ENCODE data around the gene AGBL2. TPM values are rescaled to one million over a fixed set of nuclear protein-coding genes. Genes with fewer than 3 reads are reported as not detected.
"Not testable (repeated sequence)": the region's sequence is repeated elsewhere in the genome, so short reads cannot be mapped to it uniquely, and the experiment has no call there.

Gene AGBL2
- total RNA-seq, 4 donors from 2014 or later = 0.44 to 5.9 (median 4.2) TPM; not detected in 1

- TF ChIP-seq EP300 (IDR thresholded peaks at IDR 0.05) (no peak), POLR2A (IDR thresholded peaks at IDR 0.05) (no peak), CTCF (IDR thresholded peaks at IDR 0.05) (no peak)
- H3K27ac ChIP-seq = no peak overlapping the region
- peaks cover 0 to 2% (median 0%) of the 10 kb centered on the region in 3 donors for H3K36me3 ChIP-seq
- no peak for DNase-seq (ENCODE audit: low spot score in 2 of 2)
- H3K27me3 ChIP-seq = no peaks in the 10 kb centered on the region
- no peak overlapping the region for H3K4me3 ChIP-seq
- H3K9me3 ChIP-seq = no peaks in the 10 kb centered on the region
- 80 to 84% methylated on average over 5 of the region's 5 CpGs for WGBS, 2 donors
- peaks cover 0 to 18% (median 0%) of the 10 kb centered on the region in 4 donors for H3K4me1 ChIP-seq
Measured at GRCh38 chr11:47711816-47712215, 3.4 kb downstream of the AGBL2 start.

GRCh38 chr11:47711225-47711624, 3.9 kb downstream of the AGBL2 start:
- Histone ChIP-seq H3K4me3 (no peak overlapping the region), H3K27me3 (no peaks in the 10 kb centered on the region), H3K36me3 (no peaks in the 10 kb centered on the region), H3K4me1 (peaks cover 0 to 18% (median 0%) of the 10 kb centered on the region in 4 donors), H3K9me3 (no peaks in the 10 kb centered on the region), H3K27ac (no peak overlapping the region)
- 80 to 83% methylated on average over 5 of the region's 5 CpGs for WGBS, 2 donors
- no peak for TF ChIP-seq EP300 (IDR thresholded peaks at IDR 0.05)
- no peak for TF ChIP-seq POLR2A (IDR thresholded peaks at IDR 0.05)
- no peak for TF ChIP-seq CTCF (IDR thresholded peaks at IDR 0.05)
- DNase-seq (ENCODE audit: low spot score in 2 of 2) = no peak

- H3K4me3 ChIP-seq; H3K9me3 ChIP-seq; H3K36me3 ChIP-seq; H3K4me1 ChIP-seq; DNase-seq (ENCODE audit: low spot score in 2 of 2); H3K27ac ChIP-seq; H3K27me3 ChIP-seq: not testable (repeated sequence)
- WGBS, 2 donors = 83 to 89% methylated on average over 5 of the region's 5 CpGs
Measured at GRCh38 chr11:47707275-47707786, 7.8 kb downstream of the AGBL2 start.

- no peak overlapping the region for H3K27ac ChIP-seq
- H3K4me3 ChIP-seq = no peak overlapping the region
- DNase-seq (ENCODE audit: low spot score in 2 of 2) = no peak
- H3K36me3 ChIP-seq = no peaks in the 10 kb centered on the region
- H3K4me1 ChIP-seq = peaks cover 0 to 5% (median 0%) of the 10 kb centered on the region in 4 donors
- WGBS, 2 donors = 73 to 77% methylated on average over 1 of the region's 1 CpG
- TF ChIP-seq POLR2A (IDR thresholded peaks at IDR 0.05) = no peak
- H3K27me3 ChIP-seq = no peaks in the 10 kb centered on the region
- H3K9me3 ChIP-seq = no peaks in the 10 kb centered on the region
Measured at GRCh38 chr11:47705721-47706120, 9.4 kb downstream of the AGBL2 start.

- no peaks in the 10 kb centered on the region for H3K27me3 ChIP-seq
- DNase-seq (ENCODE audit: low spot score in 2 of 2) = no peak
- H3K27ac ChIP-seq = no peak overlapping the region
- TF ChIP-seq EP300 (IDR thresholded peaks at IDR 0.05) = no peak
- TF ChIP-seq CTCF (IDR thresholded peaks at IDR 0.05) = no peak
- no peak for TF ChIP-seq POLR2A (IDR thresholded peaks at IDR 0.05)
- H3K9me3 ChIP-seq = no peaks in the 10 kb centered on the region
- WGBS, 2 donors = 32 to 38% methylated on average over 2 of the region's 2 CpGs
- no peaks in the 10 kb centered on the region for H3K36me3 ChIP-seq
- no peak overlapping the region for H3K4me3 ChIP-seq
- no peaks in the 10 kb centered on the region for H3K4me1 ChIP-seq
Measured at GRCh38 chr11:47691979-47692378, 23.2 kb downstream of the AGBL2 start.

- no peaks in the 10 kb centered on the region for H3K36me3 ChIP-seq
- no peak for DNase-seq (ENCODE audit: low spot score in 2 of 2)
- H3K4me1 ChIP-seq = no peaks in the 10 kb centered on the region
- no peak overlapping the region for H3K27ac ChIP-seq
- WGBS, 2 donors = 93 to 96% methylated on average over 5 of the region's 5 CpGs
- H3K9me3 ChIP-seq = no peaks in the 10 kb centered on the region
- no peaks in the 10 kb centered on the region for H3K27me3 ChIP-seq
- H3K4me3 ChIP-seq = no peak overlapping the region
- TF ChIP-seq EP300 (IDR thresholded peaks at IDR 0.05) (no peak), CTCF (IDR thresholded peaks at IDR 0.05) (no peak), POLR2A (IDR thresholded peaks at IDR 0.05) (no peak)
Measured at GRCh38 chr11:47689480-47689879, 25.7 kb downstream of the AGBL2 start.

Measured in tibial nerve (tissue), 4 donors.